AG04450 (cell line): ENCODE measurements around the gene MYO5C. TPM values are rescaled to one million over a fixed set of nuclear protein-coding genes. Genes with fewer than 3 reads are reported as not detected.

Experiments used
- CTCF ChIA-PET: fragments of 300-600, 350-600 bp; formaldehyde crosslinking; extraction: SDS; loops from one replicate; lab custom pipeline; 2022; ENCODE audit warnings: antibody characterized with exemption, inconsistent platforms; lab: Charles Lee
- POLR2A ChIA-PET: fragments of 350-600 bp; formaldehyde crosslinking; extraction: SDS; loops from one replicate; lab custom pipeline; 2021; ENCODE audit warnings: antibody characterized with exemption, inconsistent platforms; lab: Yijun Ruan, JAX
- DNase-seq: peaks from one replicate; pipeline ENCODE4 v3.0.0-alpha.2; 2011; ENCODE audit warnings: low read depth, low spot score
- H3K27ac ChIP-seq: one replicate; pipeline ENCODE4 v1.5.1; 2012; ENCODE audit warnings: low read depth, low read length, control low read depth
- H3K27me3 ChIP-seq: one replicate; pipeline ENCODE4 v1.6.0; 2012; ENCODE audit warnings: low read length; ENCODE audit not compliant: control insufficient read depth, insufficient read depth
- H3K4me3 ChIP-seq: 2 replicates; pipeline ENCODE4 v1.5.1; 2011; ENCODE audit warnings: mild to moderate bottlenecking, low read depth, low read length, control low read depth
- H3K9me3 ChIP-seq: 2 replicates; pipeline ENCODE4 v1.5.1; 2012; ENCODE audit warnings: low read length; ENCODE audit not compliant: control insufficient read depth, insufficient read depth
- polyA plus RNA-seq: library from polyadenylated mRNA; depleted of rRNA; stranded (reverse); fragments of >200 nt; gene quantifications from 2 replicates; pipeline ENCODE4 v1.2.3, GENCODE V29; 2011
- TF ChIP-seq, protein P1 (sequence below): IDR thresholded peaks from 2 replicates; pipeline ENCODE4 v1.5.1; 2011; ENCODE audit warnings: low read depth, low read length, control low read depth, inconsistent platforms

Gene MYO5C
- polyA plus RNA-seq, 1 experiment = 0.24 TPM

DNA sequence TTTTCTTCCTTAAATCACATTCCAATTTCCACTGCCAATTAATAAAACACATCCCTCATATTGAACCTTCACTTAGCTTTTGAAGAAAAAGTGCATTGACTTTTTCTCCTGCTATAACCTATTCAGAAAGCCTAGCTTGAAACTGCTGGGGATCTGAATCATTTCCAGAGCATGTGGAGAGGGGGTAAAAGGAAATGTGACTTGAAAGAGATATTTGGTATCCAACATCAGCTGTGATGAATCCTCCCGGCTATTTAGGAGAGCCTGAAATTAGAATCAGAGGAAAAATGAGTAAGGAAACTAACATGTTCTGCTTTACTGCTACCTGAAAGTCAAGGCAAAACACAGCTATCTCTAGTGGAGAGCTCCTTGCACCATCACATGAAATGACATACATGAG is 101.8 kb downstream of the MYO5C start:
- DNase-seq = no peak
- POLR2A ChIA-PET = interaction anchor here (1.3 kb wide), 1 partner anchor 20 kb away, joined by 4 read pairs; no protein-coding TSS in a partner anchor

GRCh38 chr15:52193321-52193720 is 102.3 kb downstream of the MYO5C start:
- CTCF ChIA-PET = interaction anchor here (0.6 to 2.3 kb wide), 6 partner anchors 10 to 88 kb away, joined by 3 to 14 read pairs (median 7); no protein-coding TSS in a partner anchor

More for the DNA sequence above, 101.8 kb downstream of the MYO5C start:
- CTCF ChIA-PET = interaction anchor here (0.5 to 2.3 kb wide), 5 partner anchors 10 to 288 kb away, joined by 3 to 14 read pairs (median 8); no protein-coding TSS in a partner anchor
- TF ChIP-seq, protein P1, sequence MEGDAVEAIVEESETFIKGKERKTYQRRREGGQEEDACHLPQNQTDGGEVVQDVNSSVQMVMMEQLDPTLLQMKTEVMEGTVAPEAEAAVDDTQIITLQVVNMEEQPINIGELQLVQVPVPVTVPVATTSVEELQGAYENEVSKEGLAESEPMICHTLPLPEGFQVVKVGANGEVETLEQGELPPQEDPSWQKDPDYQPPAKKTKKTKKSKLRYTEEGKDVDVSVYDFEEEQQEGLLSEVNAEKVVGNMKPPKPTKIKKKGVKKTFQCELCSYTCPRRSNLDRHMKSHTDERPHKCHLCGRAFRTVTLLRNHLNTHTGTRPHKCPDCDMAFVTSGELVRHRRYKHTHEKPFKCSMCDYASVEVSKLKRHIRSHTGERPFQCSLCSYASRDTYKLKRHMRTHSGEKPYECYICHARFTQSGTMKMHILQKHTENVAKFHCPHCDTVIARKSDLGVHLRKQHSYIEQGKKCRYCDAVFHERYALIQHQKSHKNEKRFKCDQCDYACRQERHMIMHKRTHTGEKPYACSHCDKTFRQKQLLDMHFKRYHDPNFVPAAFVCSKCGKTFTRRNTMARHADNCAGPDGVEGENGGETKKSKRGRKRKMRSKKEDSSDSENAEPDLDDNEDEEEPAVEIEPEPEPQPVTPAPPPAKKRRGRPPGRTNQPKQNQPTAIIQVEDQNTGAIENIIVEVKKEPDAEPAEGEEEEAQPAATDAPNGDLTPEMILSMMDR = no peak
- no peak overlapping the region for H3K4me3 ChIP-seq
- H3K27ac ChIP-seq = no peak overlapping the region
- H3K9me3 ChIP-seq = no peaks in the 10 kb centered on the region
- H3K27me3 ChIP-seq = peaks cover 5% of the 10 kb centered on the region

GRCh38 chr15:52191207-52191606 is 104.4 kb downstream of the MYO5C start, which contains the start of gene GNB5:
TSS of gene GNB5 (minus strand) at chr15:52191392. CDS start at chr15:52184676, 6,716 bp downstream.
- ChIA-PET CTCF (interaction anchor here (0.7 kb wide), 1 partner anchor 17 kb away, joined by 3 read pairs; no protein-coding TSS in a partner anchor), POLR2A (no interaction called here)
- Histone ChIP-seq H3K27me3 (peaks cover 5% of the 10 kb centered on the region), H3K9me3 (no peaks in the 10 kb centered on the region), H3K27ac (no peak within 1 kb of the TSS), H3K4me3 (no peak within 1 kb of the TSS)
- no peak for DNase-seq
- TF ChIP-seq, protein P1 = no peak

More at GRCh38 chr15:52193321-52193720, 102.3 kb downstream of the MYO5C start:
- no peak overlapping the region for H3K4me3 ChIP-seq
- POLR2A ChIA-PET = interaction anchor here (1.3 kb wide), 1 partner anchor 20 kb away, joined by 4 read pairs; no protein-coding TSS in a partner anchor
- H3K27me3 ChIP-seq = peaks cover 5% of the 10 kb centered on the region
- no peak for DNase-seq
- no peak overlapping the region for H3K27ac ChIP-seq
- TF ChIP-seq, protein P1 = no peak
- no peaks in the 10 kb centered on the region for H3K9me3 ChIP-seq

DNA sequence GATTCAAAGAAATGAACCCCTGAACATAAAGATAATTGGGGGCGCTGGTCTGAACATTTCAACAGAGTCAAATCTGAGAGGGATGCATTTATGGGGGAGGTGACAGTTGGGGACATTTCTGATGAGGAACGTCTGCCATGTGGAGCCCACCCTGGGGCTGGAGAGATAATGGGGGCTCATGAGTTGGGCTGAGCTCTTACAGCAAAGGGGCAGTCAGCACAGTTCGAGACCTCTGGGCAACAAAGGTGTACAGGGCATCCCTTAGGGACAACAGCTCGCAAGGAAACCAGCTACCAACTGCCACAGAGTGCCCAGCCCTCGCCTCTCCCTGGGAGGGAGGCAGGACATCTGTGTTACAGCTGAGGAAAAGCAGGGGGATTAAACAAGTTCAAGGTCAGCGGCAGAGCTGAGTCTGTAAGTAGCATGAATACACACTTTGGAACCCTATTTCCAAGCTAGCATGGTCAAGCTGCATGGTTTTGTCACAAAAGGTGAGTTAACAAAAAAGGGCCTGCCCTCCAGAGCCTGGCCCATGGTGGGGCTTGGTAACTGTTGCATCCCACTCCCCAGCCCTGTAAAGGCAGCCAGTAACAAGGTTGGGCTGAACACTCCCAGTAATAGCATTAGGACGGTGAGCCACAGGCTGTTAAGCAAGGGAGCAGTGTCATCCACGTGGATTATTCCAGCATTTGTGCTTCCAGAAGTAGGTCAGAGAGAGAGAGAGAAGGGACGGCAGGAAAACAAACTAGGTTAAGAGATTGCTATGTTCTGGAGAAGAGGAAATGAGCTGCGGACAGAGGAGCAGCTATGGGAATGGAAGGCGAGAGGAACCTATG is 108.7 kb downstream of the MYO5C start:
- POLR2A ChIA-PET = interaction anchor here (0.6 kb wide), 1 partner anchor 277 kb away, joined by 3 read pairs; no protein-coding TSS in a partner anchor

More for the DNA sequence above, 108.7 kb downstream of the MYO5C start:
- TF ChIP-seq, protein P1 = no peak
- H3K27ac ChIP-seq = no peak overlapping the region
- CTCF ChIA-PET = interaction anchor here (3.4 to 3.6 kb wide), 2 partner anchors 22 to 40 kb away, joined by 13 to 48 read pairs; no protein-coding TSS in a partner anchor
- H3K27me3 ChIP-seq = no peaks in the 10 kb centered on the region
- H3K9me3 ChIP-seq = no peaks in the 10 kb centered on the region
- DNase-seq = no peak
- H3K4me3 ChIP-seq = no peak overlapping the region
